GM19043 (cell line): ENCODE results near the gene GGA3.
"Not testable (repeated sequence)": the region's sequence is repeated elsewhere in the genome, so short reads cannot be mapped to it uniquely, and the experiment has no call there.

Experiments
- ATAC-seq: cut with Tn5 transposase; IDR thresholded peaks from one replicate; pipeline ENCODE4 v1.9.1; 2021; ENCODE audit warnings: low read depth; ENCODE audit not compliant: unreplicated experiment

Gene GGA3

DNA sequence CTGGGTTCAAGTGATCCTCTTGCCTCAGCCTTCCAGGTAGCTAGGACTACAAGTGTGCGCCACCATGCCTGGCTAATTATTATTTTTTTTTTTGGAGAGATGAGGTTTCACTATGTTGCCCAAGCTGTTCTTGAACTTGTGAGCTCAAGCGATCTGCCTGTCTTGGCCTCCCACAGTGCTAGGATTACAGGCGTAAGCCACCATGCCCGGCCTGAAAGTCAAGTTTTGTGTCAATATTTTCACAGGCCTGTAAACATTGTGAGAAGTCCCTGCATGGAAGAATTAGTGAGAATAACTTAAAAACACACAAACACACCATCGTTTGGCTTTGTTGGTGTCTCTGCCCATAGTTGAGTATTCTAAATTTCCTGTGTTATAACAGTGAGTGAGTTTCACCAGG is 33.7 kb downstream of the GGA3 start:
- ATAC-seq: no peak

DNA sequence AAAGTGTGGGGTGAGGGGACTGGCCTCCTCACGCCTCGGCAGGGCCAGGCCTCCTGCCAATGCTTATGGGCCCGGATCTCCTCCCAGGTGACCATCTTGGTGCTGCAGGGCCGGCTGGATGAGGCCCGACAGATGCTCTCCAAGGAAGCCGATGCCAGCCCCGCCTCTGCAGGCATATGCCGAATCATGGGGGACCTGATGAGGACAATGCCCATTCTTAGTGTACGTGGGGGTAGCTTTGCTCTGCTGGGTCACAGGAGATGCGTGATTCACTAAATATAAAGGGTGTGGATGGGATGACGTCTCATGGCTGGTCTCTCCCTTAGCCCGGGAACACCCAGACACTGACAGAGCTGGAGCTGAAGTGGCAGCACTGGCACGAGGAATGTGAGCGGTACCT is 36.4 kb downstream of the GGA3 start:
- ATAC-seq: no peak

DNA sequence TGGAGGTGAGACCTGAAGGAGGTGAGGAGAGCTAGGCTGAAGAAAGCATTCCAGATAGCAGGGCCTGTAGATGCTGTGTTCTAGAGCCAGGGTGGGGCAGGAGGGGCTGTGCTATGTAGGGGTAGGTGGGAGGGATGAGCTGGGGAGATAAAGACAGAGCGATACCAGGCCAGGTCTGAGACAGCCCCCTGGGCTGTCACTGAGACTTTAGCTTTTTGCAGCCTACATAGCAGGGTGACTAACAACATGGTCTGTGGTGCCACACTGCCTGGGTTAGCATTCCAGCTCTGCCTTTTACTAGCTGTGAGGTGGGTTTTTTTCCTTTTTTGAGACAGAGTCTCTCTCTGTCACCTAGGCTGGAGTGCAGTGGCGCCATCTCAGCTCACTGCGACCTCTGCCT is 41.6 kb downstream of the GGA3 start:
- ATAC-seq: no peak

DNA sequence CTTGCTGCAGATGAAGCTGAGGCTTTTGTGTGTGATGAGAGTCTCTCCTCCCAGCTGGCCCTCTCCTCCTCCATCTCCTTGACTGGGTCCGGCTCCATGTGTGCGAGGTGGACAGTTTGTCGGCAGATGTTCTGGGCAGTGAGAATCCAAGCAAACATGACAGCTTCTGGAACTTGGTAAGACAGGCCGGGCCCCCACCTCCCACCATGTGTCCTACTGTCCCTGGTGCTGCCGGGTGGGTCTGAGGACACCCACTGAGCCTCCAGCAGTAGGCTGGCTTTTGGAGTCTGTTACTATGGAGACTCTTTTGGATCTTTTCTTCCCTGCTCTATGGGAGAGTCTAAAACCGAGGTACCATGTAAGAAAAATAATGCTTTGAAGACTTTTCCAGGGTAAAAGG is 43.3 kb downstream of the GGA3 start:
- ATAC-seq: no peak

DNA sequence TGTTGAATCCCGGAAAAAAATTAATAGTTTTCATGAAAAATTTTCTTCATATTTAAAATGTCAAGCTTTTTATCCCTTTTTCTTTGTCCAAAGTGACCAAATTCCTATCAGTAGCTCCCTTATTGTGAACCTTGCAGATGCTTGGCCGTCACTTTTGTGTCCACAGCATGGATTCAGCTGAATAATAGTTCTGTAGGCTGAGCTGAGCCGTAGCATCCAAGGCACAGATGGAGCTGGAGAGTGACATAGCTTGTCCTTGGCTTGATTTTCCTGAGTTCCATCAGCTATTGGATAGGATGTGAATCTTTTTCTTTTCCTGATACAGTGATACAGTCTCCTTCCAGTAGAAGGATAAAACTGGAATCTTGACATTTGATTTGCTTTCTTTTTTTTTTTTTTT is 52.3 kb downstream of the GGA3 start:
- no peak for ATAC-seq

DNA sequence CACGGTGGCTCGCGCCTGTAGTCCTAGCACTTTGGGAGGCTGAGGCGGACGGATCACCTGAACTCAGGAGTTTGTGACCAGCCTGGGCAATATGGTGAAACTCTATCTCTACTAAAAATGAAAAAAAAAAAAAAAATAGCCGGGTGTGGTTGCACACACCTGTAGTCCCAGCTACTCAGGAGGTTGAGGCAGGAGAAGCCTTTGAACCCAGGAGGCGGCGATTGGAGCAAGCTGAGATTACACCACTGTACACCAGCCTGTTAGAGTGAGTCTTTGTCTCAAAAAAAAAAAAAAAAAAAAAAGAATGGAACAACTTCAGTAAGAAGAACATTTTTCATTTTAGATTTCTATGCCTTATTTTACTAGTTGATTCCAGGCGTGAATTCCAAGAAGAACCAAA is 53.2 kb downstream of the GGA3 start:
- ATAC-seq: no peak

DNA sequence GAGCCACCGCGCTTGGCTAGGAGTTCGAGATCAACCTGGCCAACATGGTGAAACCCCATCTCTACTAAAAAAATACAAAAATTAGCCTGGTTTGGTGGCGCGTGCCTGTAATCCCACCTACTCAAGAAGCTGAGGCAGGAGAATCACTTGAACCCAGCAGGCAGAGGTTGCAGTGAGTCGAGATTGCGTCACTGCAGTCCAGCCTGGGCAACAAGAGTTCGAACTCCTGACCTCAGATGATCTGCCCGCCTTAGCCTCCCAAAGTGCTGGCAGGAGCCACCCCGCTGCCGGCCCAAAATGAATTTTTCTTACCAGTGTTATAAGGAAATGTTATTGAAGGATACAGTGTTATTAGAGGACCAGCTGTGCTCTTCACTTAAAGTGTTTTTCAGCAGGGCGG is 53.6 kb downstream of the GGA3 start:
- no peak for ATAC-seq

DNA sequence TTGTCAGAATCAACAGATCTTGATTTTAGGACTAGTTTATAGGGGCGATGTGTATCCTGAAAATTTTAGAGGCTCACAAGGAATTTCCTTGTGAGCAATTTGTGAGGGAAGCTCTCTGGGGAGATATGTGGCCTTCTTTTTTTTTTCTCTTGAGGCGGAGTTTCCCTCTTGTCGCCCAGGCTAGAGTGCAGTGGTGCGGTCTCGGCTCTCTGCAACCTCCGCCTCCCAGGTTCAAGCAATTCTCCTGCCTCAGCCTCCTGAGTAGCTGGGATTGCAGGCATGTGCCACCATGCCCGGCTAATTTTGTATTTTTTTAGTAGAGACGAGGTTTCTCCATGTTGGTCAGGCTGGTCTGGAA is 54.4 kb downstream of the GGA3 start:
- not testable (repeated sequence) for ATAC-seq

DNA sequence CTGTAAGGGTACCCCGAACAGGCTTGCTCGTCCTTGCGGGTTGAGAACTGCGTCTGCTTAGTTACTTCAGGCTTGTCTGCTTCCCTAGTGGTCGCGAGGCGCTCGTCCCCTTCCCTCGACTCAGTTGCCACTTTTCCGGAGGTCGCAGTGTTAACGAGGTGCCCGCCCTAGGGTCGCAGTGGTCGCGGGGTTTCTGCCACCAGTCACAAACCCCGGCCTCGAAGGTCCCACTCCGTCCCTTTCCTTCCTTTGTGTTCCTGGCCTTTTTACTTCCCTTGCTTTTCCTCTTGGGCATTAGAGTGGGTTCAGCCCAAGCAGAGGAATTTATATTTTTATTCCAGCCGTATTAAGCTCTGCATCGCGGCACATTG is 55.6 kb downstream of the GGA3 start:
- no peak for ATAC-seq

DNA sequence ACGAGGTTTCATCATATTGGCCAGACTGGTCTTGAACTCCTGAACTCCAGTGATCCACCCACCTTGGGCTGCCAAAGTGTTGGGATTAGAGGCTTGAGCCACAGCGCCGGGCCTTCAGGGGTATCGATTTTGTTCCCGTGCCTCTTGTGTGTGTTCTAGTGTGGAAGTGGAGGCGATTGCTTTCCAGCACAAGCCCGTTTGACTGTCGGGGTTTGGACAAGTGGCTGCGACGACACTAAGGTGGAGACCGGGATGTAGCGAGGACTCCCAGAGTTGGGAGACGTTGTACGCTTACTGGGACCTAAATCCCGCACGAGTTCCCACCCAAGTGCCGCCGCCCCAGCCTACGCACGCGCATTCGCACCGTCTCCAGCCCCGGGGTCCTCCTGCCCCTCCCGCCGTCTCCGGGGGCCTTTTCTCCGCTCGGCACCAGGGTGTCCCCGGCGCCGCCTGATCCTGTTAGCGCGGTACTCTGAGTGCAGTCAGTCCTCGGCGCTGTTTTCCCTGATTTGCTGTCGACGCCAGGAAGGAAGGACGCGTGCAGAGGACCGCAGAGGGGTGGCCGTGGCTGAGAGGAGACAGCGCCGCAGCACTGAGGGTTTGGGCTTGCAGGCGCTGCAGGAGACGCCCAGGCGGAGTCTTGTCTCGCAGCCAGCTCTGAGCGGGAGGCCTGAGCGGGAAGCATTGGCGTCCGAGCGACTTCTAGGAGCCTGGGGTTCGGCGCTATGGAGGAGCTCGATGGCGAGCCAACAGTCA is 56.2 kb downstream of the GGA3 start, which contains the start of gene NUP85:
NUP85 (plus strand) TSS at position 643 of the 756 bp plus-strand sequence; CDS start at position 726, 83 bp downstream.
- ATAC-seq: peak; percentile 56

DNA sequence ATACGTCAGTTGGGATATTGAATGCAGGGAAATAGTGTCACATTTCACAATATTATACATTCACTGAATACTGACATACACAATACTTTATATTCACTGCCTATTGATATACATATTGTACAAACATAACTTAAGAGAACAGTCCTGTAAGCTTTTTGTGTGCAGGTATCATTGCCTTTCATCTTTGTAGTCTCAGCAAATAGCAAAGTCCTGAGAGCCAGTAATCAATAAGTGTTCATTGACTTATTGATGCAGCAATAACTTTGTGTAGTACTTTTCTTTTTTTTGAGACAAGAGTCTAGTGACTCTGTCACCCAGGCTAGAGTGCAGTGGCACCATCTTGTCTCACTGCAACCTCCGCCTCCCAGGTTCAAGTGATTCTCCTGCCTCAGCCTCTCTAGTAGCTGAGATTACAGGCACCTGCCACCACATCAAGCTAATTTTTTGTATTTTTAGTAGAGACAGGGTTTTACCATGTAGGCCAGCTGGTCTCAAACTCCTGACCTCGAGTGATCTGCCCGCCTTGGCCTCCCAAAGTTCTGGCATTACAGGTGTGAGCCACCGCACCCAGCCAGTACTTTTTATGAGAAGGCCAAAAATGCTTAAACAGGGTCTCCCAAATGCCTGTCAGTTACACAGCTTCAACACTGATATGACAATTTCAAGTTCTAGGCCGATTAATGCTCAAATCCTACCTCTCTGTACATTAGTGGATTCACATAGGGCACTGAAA is 61.4 kb downstream of the GGA3 start:
- no peak for ATAC-seq

DNA sequence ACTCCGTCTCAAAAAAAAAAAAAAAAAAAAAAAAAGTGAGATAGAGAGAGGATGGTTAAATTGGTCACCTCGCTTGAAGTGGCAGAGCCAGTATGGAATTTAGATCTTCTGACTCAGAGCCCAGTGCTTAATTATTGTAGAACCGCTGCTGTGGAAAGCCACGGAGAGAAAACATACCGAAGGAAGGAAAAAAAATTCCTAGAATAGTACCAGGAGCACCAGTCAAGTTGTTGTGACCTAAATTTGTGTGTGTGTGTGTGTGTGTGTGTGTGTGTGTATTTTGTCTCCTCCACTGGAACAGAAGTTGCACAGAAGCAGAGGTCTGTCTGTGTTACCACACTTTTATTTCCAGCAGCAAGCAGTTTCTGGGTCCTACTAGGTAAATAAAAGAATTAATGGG is 66.5 kb downstream of the GGA3 start:
- ATAC-seq: no peak

DNA sequence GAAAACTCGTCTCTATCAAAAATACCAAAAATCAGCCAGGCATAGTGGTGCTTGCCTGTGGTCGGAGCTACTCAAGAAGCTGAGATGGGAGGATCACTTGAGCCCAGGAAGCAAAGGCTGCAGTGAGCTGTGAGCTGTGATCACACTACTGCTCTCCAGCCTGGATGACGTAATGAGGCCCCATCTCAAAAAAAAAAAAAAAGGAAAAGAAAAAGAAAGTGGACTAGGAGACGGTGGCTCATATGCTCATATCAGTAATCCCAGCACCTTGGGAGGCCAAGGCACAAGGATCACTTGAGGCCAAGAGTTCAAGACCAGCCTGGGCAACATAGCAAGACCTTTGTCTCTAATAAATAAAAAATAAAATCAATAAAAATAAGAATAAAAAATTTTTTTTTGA is 69.8 kb downstream of the GGA3 start:
- no peak for ATAC-seq

DNA sequence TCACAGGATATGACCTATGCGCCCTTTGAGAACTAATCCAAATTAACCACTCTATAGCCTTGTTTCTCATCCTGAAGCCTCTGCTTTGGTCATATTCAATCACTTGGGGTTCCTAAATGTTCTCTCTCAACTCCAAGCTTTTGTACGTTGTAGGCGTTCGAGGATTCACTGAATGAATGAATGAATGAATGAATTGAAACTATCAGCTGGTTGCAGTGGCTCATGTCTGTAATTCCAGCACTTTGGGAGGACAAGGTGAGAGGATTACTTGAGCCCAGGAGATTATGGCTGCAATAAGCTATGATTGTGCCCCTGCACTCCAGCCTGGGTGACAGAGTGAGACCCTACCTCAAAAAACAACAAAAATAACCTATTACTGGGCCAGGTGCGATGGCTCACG is 72.8 kb downstream of the GGA3 start:
- ATAC-seq: no peak
